PC-3 (cell line): ENCODE data around the gene EPB41L2. TPM values are rescaled to one million over a fixed set of nuclear protein-coding genes. Genes with fewer than 3 reads are reported as not detected.

Experiments used
- ATAC-seq: fragments of 200-7000 bp; cut with Tn5 transposase; 2 replicates; pipeline ENCODE4 v1.9.1; 2020; ENCODE audit warnings: mild to moderate bottlenecking, moderate library complexity
- BruUV-seq: library from RNA; stranded (reverse); fragments of 400-500 nt; replicated peaks from 2 replicates; lab custom pipeline; 2021; lab: Mats Ljungman, UMichigan
- CTCF ChIA-PET: fragments of 300-600 bp; sonication (Branson Sonifier 250); formaldehyde crosslinking; loops from one replicate; lab custom pipeline; 2022; ENCODE audit warnings: antibody characterized with exemption; lab: Charles Lee
- POLR2A ChIA-PET: fragments of 300-600 bp; sonication (Branson Sonifier 250); formaldehyde crosslinking; loops from one replicate; lab custom pipeline; 2022; ENCODE audit warnings: antibody characterized with exemption; ENCODE audit not compliant: unreplicated experiment; lab: Charles Lee
- DNase-seq: peaks from one replicate; pipeline ENCODE4 v3.0.0-alpha.2; 2015
- H2AFZ ChIP-seq: fragments of 300-600 bp; sonication (generic); 2 replicates; pipeline ENCODE4 v1.6.0; 2016; ENCODE audit warnings: antibody characterized with exemption, low read length
- H3F3A ChIP-seq: fragments of 300-600 bp; sonication (generic); one replicate; pipeline ENCODE4 v1.6.0; 2017; ENCODE audit warnings: antibody characterized with exemption, low read length, control low read depth, mild to moderate bottlenecking; ENCODE audit not compliant: unreplicated experiment
- H3K27ac ChIP-seq: fragments of 300-600 bp; sonication (generic); 2 replicates; pipeline ENCODE4 v1.5.1; 2016; ENCODE audit warnings: mild to moderate bottlenecking, low read length
- H3K27me3 ChIP-seq: fragments of 300-600 bp; sonication (generic); 2 replicates; pipeline ENCODE4 v1.6.1; 2016; ENCODE audit warnings: low read length, mixed read lengths
- H3K36me3 ChIP-seq: fragments of 300-600 bp; sonication (generic); 2 replicates; pipeline ENCODE4 v1.6.1; 2016; ENCODE audit warnings: low read depth, mixed run types, low read length, mixed read lengths
- H3K4me1 ChIP-seq: fragments of 300-600 bp; sonication (generic); 2 replicates; pipeline ENCODE4 v1.5.1; 2016; ENCODE audit warnings: low read length; ENCODE audit not compliant: insufficient read depth
- H3K4me2 ChIP-seq: fragments of 300-600 bp; sonication (generic); 2 replicates; pipeline ENCODE4 v1.6.0; 2016; ENCODE audit warnings: low read length
- H3K4me3 ChIP-seq: fragments of 300-600 bp; sonication (generic); 2 replicates; pipeline ENCODE4 v1.5.1; 2016; ENCODE audit warnings: mild to moderate bottlenecking, low read length, mixed read lengths
- H3K79me2 ChIP-seq: fragments of 300-600 bp; sonication (generic); 2 replicates; pipeline ENCODE4 v1.6.1; 2017; ENCODE audit warnings: low read length, mixed read lengths
- H3K9ac ChIP-seq: fragments of 300-600 bp; sonication (generic); 2 replicates; pipeline ENCODE4 v1.6.0; 2016; ENCODE audit warnings: mild to moderate bottlenecking, low read length
- H3K9me2 ChIP-seq: fragments of 300-600 bp; sonication (generic); replicated peaks from 2 replicates; pipeline ENCODE4 v1.6.1; 2016; ENCODE audit warnings: mixed run types, low read length, mixed read lengths
- H3K9me3 ChIP-seq: fragments of 300-600 bp; sonication (generic); 2 replicates; pipeline ENCODE4 v1.6.1; 2016; ENCODE audit warnings: low read length, mixed read lengths
- H4K20me1 ChIP-seq: fragments of 300-600 bp; sonication (generic); 2 replicates; pipeline ENCODE4 v1.6.1; 2016; ENCODE audit warnings: low read length, mixed read lengths
- EZH2 ChIP-seq: fragments of 300-600 bp; sonication (generic); IDR thresholded peaks from one replicate; pipeline ENCODE4 v1.6.1; 2017; ENCODE audit warnings: antibody characterized with exemption, mild to moderate bottlenecking, low read length; ENCODE audit not compliant: unreplicated experiment
- EZH2phosphoT487 ChIP-seq: fragments of 300-600 bp; sonication (generic); IDR thresholded peaks from 2 replicates; pipeline ENCODE4 v1.6.1; 2018; ENCODE audit warnings: mild to moderate bottlenecking, antibody characterized with exemption, low read length, borderline replicate concordance
- intact Hi-C: fragments of 100-400 bp; cut with micrococcal nuclease; formaldehyde crosslinking; loops from 2 replicates; pipeline ENCODE4 v1.9.0; 2023
- total RNA-seq: library from RNA; depleted of rRNA; stranded (reverse); fragments of >200 nt; gene quantifications from 2 replicates; pipeline ENCODE4 v1.2.3, GENCODE V29; 2014
- TF ChIP-seq, protein P1 (sequence below): fragments of 300-600 bp; sonication (generic); conservative IDR thresholded peaks from 2 replicates; pipeline ENCODE4 v1.5.1; 2017; ENCODE audit warnings: antibody characterized with exemption, low read depth, mild to moderate bottlenecking, low read length

EPB41L2 gene
- total RNA-seq, 1 experiment from 2014 or later: 26.9 TPM

DNA sequence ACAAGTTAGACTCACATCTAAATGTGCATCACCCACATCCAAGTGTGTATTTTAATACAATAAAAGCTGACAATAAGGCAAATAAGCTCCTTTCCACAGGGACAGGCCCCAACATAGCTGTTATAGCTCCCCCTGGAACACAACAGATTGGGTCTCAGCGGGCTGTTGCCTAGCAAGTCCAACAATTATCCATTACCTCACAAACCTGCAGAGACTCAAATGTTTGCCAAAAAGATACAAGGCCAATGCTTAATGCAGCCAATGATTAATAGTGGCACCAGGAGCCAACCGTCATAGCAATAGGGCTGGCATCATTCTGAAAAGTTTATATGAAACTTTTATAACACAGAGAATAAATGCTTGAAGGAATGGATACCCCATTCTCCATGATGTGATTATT lies 35.7 kb downstream of the EPB41L2 start:
- TF ChIP-seq EZH2phosphoT487 (no peak), EZH2 (no peak)
- TF ChIP-seq, protein P1, sequence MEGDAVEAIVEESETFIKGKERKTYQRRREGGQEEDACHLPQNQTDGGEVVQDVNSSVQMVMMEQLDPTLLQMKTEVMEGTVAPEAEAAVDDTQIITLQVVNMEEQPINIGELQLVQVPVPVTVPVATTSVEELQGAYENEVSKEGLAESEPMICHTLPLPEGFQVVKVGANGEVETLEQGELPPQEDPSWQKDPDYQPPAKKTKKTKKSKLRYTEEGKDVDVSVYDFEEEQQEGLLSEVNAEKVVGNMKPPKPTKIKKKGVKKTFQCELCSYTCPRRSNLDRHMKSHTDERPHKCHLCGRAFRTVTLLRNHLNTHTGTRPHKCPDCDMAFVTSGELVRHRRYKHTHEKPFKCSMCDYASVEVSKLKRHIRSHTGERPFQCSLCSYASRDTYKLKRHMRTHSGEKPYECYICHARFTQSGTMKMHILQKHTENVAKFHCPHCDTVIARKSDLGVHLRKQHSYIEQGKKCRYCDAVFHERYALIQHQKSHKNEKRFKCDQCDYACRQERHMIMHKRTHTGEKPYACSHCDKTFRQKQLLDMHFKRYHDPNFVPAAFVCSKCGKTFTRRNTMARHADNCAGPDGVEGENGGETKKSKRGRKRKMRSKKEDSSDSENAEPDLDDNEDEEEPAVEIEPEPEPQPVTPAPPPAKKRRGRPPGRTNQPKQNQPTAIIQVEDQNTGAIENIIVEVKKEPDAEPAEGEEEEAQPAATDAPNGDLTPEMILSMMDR: no peak
- POLR2A ChIA-PET: no interaction called here
- H3K9me3 ChIP-seq: no peaks in the 10 kb centered on the region
- H3K27me3 ChIP-seq: no peaks in the 10 kb centered on the region
- no peak overlapping the region for H3K4me2 ChIP-seq
- H3K79me2 ChIP-seq: peaks cover 59% of the 10 kb centered on the region
- H3K36me3 ChIP-seq: no peaks in the 10 kb centered on the region
- CTCF ChIA-PET: no interaction called here
- no peaks in the 10 kb centered on the region for H4K20me1 ChIP-seq
- peaks cover 18% of the 10 kb centered on the region for H3K4me1 ChIP-seq
- H3K27ac ChIP-seq: no peak overlapping the region
- DNase-seq (no peak), ATAC-seq (no peak)
- H3K4me3 ChIP-seq: no peak overlapping the region
- intact Hi-C loops: no loop called here
- H2AFZ ChIP-seq: no peak overlapping the region
- no TSS peak for BruUV-seq
- H3F3A ChIP-seq: no peaks in the 10 kb centered on the region
- no peak overlapping the region for H3K9ac ChIP-seq
- no peaks in the 10 kb centered on the region for H3K9me2 ChIP-seq

GRCh38 chr6:131026243-131026642 lies 36.8 kb downstream of the EPB41L2 start:
- H3K4me3 ChIP-seq: no peak overlapping the region
- no peaks in the 10 kb centered on the region for H3K9me3 ChIP-seq
- peaks cover 18% of the 10 kb centered on the region for H3K4me1 ChIP-seq
- DNase-seq (peak; percentile 20), ATAC-seq (peak; percentile 69)
- no peaks in the 10 kb centered on the region for H3K36me3 ChIP-seq
- no peak overlapping the region for H3K4me2 ChIP-seq
- BruUV-seq: no TSS peak
- no peaks in the 10 kb centered on the region for H3K27me3 ChIP-seq
- peaks cover 61% of the 10 kb centered on the region for H3K79me2 ChIP-seq
- H3K27ac ChIP-seq: no peak overlapping the region
- H3K9ac ChIP-seq: no peak overlapping the region
- no peaks in the 10 kb centered on the region for H3K9me2 ChIP-seq
- no peaks in the 10 kb centered on the region for H4K20me1 ChIP-seq
- intact Hi-C loops: no loop called here
- ChIA-PET CTCF (no interaction called here), POLR2A (interaction anchor here (0.6 kb wide), 1 partner anchor 88 kb away, joined by 3 read pairs; no protein-coding TSS in a partner anchor)
- H3F3A ChIP-seq: no peaks in the 10 kb centered on the region
- TF ChIP-seq EZH2phosphoT487: no peak
- TF ChIP-seq EZH2: no peak
- TF ChIP-seq, protein P1: no peak
- H2AFZ ChIP-seq: no peak overlapping the region

DNA sequence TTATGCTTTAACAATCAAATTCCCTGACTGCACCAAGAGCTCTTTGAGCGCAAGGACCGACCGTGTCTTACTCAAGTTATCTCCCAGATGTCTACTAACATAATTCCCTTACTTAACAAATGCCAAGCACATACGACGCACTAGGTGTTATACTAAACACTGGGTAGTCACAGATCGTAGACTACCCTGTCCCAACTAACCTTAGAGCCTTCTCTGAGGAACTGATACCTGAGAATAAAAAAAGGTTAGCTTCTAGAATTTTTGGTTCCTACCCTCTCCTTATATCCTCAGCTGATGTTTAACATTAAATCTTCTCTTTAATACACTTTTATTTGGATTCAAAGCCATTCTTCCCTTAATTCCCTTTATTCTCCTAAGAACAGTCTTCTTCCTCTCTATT lies 38.5 kb downstream of the EPB41L2 start:
- TF ChIP-seq, protein P1: no peak
- TF ChIP-seq EZH2phosphoT487 (no peak), EZH2 (no peak)
- no peak overlapping the region for H2AFZ ChIP-seq
- H3K9ac ChIP-seq: no peak overlapping the region
- peaks cover 66% of the 10 kb centered on the region for H3K79me2 ChIP-seq
- ATAC-seq (no peak), DNase-seq (no peak)
- no peaks in the 10 kb centered on the region for H3K27me3 ChIP-seq
- no TSS peak for BruUV-seq
- no peak overlapping the region for H3K4me3 ChIP-seq
- H3K4me1 ChIP-seq: peaks cover 18% of the 10 kb centered on the region
- CTCF ChIA-PET: no interaction called here
- no peaks in the 10 kb centered on the region for H3F3A ChIP-seq
- H3K36me3 ChIP-seq: no peaks in the 10 kb centered on the region
- H3K27ac ChIP-seq: no peak overlapping the region
- H4K20me1 ChIP-seq: no peaks in the 10 kb centered on the region
- H3K4me2 ChIP-seq: peak overlapping the region; percentile 77
- intact Hi-C loops: loop anchor here (2.0 kb wide), 1 partner anchor 36 kb away; no protein-coding TSS in a partner anchor
- no peaks in the 10 kb centered on the region for H3K9me3 ChIP-seq
- POLR2A ChIA-PET: no interaction called here
- no peaks in the 10 kb centered on the region for H3K9me2 ChIP-seq
